H9 (cell line): ENCODE measurements around the gene SPOCD1. TPM values are rescaled to one million over a fixed set of nuclear protein-coding genes. Genes with fewer than 3 reads are reported as not detected.

ENCODE experiments used
- DNase-seq: peaks from one replicate; pipeline ENCODE4 v3.0.0-alpha.2; 2017
- H2AFZ ChIP-seq: one replicate; pipeline ENCODE4 v1.6.1; 2013; ENCODE audit warnings: mild to moderate bottlenecking, low read length, control low read depth, moderate library complexity
- H2AK5ac ChIP-seq: 2 replicates; pipeline ENCODE4 v1.6.1; 2013; ENCODE audit warnings: low read length, control low read depth, mixed read lengths; ENCODE audit not compliant: insufficient read length
- H2BK120ac ChIP-seq: one replicate; pipeline ENCODE4 v1.6.1; 2013; ENCODE audit warnings: low read depth, mild to moderate bottlenecking, low read length, control low read depth, inconsistent platforms; ENCODE audit not compliant: poor library complexity, severe bottlenecking
- H2BK12ac ChIP-seq: 2 replicates; pipeline ENCODE4 v1.6.1; 2013; ENCODE audit warnings: low read length, control low read depth, mixed read lengths, low read depth; ENCODE audit not compliant: insufficient read length
- H2BK15ac ChIP-seq: 2 replicates; pipeline ENCODE4 v1.6.1; 2013; ENCODE audit warnings: low read depth, low read length, control low read depth
- H2BK20ac ChIP-seq: one replicate; pipeline ENCODE4 v1.6.1; 2013; ENCODE audit warnings: low read depth, mild to moderate bottlenecking, low read length, control low read depth, inconsistent platforms; ENCODE audit not compliant: poor library complexity, severe bottlenecking
- H2BK5ac ChIP-seq: 2 replicates; pipeline ENCODE4 v1.6.1; 2013; ENCODE audit warnings: low read length, control low read depth, mixed read lengths; ENCODE audit not compliant: insufficient read length
- H3K14ac ChIP-seq: 2 replicates; pipeline ENCODE4 v1.6.1; 2013; ENCODE audit warnings: low read length, control low read depth; ENCODE audit not compliant: insufficient read depth
- H3K18ac ChIP-seq: 2 replicates; pipeline ENCODE4 v1.6.1; 2013; ENCODE audit warnings: low read depth, mild to moderate bottlenecking, mixed read lengths, low read length, control low read depth; ENCODE audit not compliant: insufficient read length
- H3K23ac ChIP-seq: 2 replicates; pipeline ENCODE4 v1.6.1; 2013; ENCODE audit warnings: low read length, control low read depth, mixed read lengths, low read depth; ENCODE audit not compliant: insufficient read length
- H3K23me2 ChIP-seq: 2 replicates; pipeline ENCODE4 v1.6.1; 2013; ENCODE audit warnings: low read depth, mild to moderate bottlenecking, mixed read lengths, low read length, control low read depth; ENCODE audit not compliant: insufficient read length, poor library complexity, severe bottlenecking
- H3K27ac ChIP-seq: 2 replicates; pipeline ENCODE4 v1.5.1; 2013; ENCODE audit warnings: low read length, control low read depth, mixed read lengths, low read depth; ENCODE audit not compliant: insufficient read length
- H3K27me3 ChIP-seq: 2 replicates; pipeline ENCODE4 v1.6.1; 2013; ENCODE audit warnings: low read length, control low read depth, inconsistent platforms; ENCODE audit not compliant: insufficient read depth
- H3K4ac ChIP-seq: 2 replicates; pipeline ENCODE4 v1.6.1; 2013; ENCODE audit warnings: low read depth, mild to moderate bottlenecking, control low read depth, inconsistent platforms, low read length, moderate library complexity
- H3K4me1 ChIP-seq: 2 replicates; pipeline ENCODE4 v1.6.1; 2013; ENCODE audit warnings: low read length, control low read depth, inconsistent platforms; ENCODE audit not compliant: insufficient read depth
- H3K4me2 ChIP-seq: 2 replicates; pipeline ENCODE4 v1.6.1; 2013; ENCODE audit warnings: low read length, control low read depth, mixed read lengths; ENCODE audit not compliant: insufficient read length, insufficient read depth
- H3K56ac ChIP-seq: 2 replicates; pipeline ENCODE4 v1.6.1; 2013; ENCODE audit warnings: low read depth, mild to moderate bottlenecking, mixed read lengths, low read length, control low read depth; ENCODE audit not compliant: insufficient read length
- H3K79me1 ChIP-seq: 2 replicates; pipeline ENCODE4 v1.6.1; 2013; ENCODE audit warnings: low read depth, mild to moderate bottlenecking, moderate library complexity, low read length, control low read depth, inconsistent platforms; ENCODE audit not compliant: insufficient read depth, poor library complexity, severe bottlenecking
- H3K79me2 ChIP-seq: 2 replicates; pipeline ENCODE4 v1.6.1; 2013; ENCODE audit warnings: low read length, control low read depth, inconsistent platforms; ENCODE audit not compliant: insufficient read depth
- H3K9ac ChIP-seq: 2 replicates; pipeline ENCODE4 v1.6.1; 2013; ENCODE audit warnings: low read length, control low read depth, mixed read lengths; ENCODE audit not compliant: insufficient read length; ENCODE audit errors: extremely low read depth
- H3K9me3 ChIP-seq: one replicate; pipeline ENCODE4 v1.6.1; 2013; ENCODE audit warnings: low read depth, low read length, inconsistent platforms; ENCODE audit not compliant: control insufficient read depth
- H3T11ph ChIP-seq: one replicate; pipeline ENCODE4 v1.6.1; 2013; ENCODE audit warnings: mild to moderate bottlenecking, low read length, control low read depth, inconsistent platforms
- H4K20me1 ChIP-seq: one replicate; pipeline ENCODE4 v1.6.1; 2013; ENCODE audit not compliant: control insufficient read depth, insufficient read length, insufficient read depth
- H4K5ac ChIP-seq: 2 replicates; pipeline ENCODE4 v1.6.1; 2013; ENCODE audit warnings: low read depth, mild to moderate bottlenecking, mixed read lengths, low read length, control low read depth; ENCODE audit not compliant: insufficient read length
- H4K8ac ChIP-seq: replicated peaks from 2 replicates; pipeline ENCODE4 v1.6.1; 2013; ENCODE audit warnings: low read length, control low read depth, mixed read lengths, low read depth; ENCODE audit not compliant: insufficient read length
- H4K91ac ChIP-seq: 2 replicates; pipeline ENCODE4 v1.6.1; 2013; ENCODE audit warnings: low read depth, mild to moderate bottlenecking, moderate library complexity, mixed read lengths, low read length, control low read depth; ENCODE audit not compliant: insufficient read length
- H3K27ac Mint-ChIP-seq, 3 experiments: 2 replicates in 2 of 3; 3 replicates in 1 of 3; pipeline ENCODE4 v1.8.0; 2020 to 2021; ENCODE audit warnings: mixed read lengths in 3 of 3, mild to moderate bottlenecking in 1 of 3, moderate library complexity in 1 of 3
- H3K27me3 Mint-ChIP-seq: 2 replicates; pipeline ENCODE4 v1.8.0; 2021; ENCODE audit warnings: low read depth, mild to moderate bottlenecking, moderate library complexity, mixed read lengths
- H3K36me3 Mint-ChIP-seq, 3 experiments: 2 replicates in 2 of 3; 3 replicates in 1 of 3; pipeline ENCODE4 v1.8.0; 2020 to 2021; ENCODE audit warnings: low read depth in 3 of 3, mixed read lengths in 3 of 3; ENCODE audit not compliant: insufficient read depth in 1 of 3
- H3K4me1 Mint-ChIP-seq, 2 experiments: 2 replicates each; pipeline ENCODE4 v1.8.0; 2020; ENCODE audit warnings: mixed read lengths in 2 of 2
- H3K4me3 Mint-ChIP-seq, 2 experiments: 2 replicates in 1 of 2; 3 replicates in 1 of 2; pipeline ENCODE4 v1.8.0; 2020 to 2021; ENCODE audit warnings: mild to moderate bottlenecking in 2 of 2, mixed read lengths in 2 of 2, moderate library complexity in 1 of 2
- H3K9me3 Mint-ChIP-seq, 2 experiments: 2 replicates in 1 of 2; 3 replicates in 1 of 2; pipeline ENCODE4 v1.8.0; 2020; ENCODE audit warnings: mild to moderate bottlenecking in 2 of 2, mixed read lengths in 2 of 2, moderate library complexity in 1 of 2
- WGBS: extraction: QIAGEN DNeasy Blood & Tissue Kit; methylation state at CpG from one replicate; pipeline ENCODE4 v1.1.7; 2013; ENCODE audit warnings: missing lambda C conversion rate, low lambda C conversion rate, mixed read lengths; ENCODE audit not compliant: insufficient read length; ENCODE audit errors: extremely low coverage; 5-methylcytosine and 5-hydroxymethylcytosine counted together
- total RNA-seq: library from RNA; stranded (reverse); gene quantifications from 2 replicates; pipeline ENCODE4 v1.2.1, GENCODE V29; 2021
- TF ChIP-seq, protein P1 (sequence below): fragments of 200-600 bp; sonication (generic); conservative IDR thresholded peaks from 3 replicates; pipeline ENCODE4 v1.8.0; 2021; ENCODE audit warnings: antibody characterized with exemption, mild to moderate bottlenecking

Gene SPOCD1
- total RNA-seq, 1 experiment from 2014 or later, result 1.5 TPM

DNA sequence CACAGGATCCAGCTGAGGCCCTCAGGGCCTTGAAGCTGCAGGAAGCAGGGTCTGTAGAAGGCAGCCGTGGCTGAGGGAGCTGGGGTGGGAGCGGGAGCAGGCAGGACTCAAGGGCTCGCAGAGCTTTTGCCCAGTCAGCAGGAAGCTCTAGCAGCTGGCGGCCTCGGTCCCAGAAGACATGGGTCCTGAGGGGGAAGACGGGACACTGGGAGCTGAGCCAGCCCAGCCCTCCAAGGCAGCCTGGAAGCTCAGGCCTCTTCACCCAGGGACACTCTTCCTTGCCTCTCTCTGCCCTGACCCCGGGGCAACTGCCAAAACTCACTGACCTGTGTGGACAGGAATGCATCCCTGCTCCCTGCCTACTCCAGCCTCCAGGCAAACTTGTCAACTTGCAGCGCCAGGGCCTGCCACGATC, 60.6 kb downstream of the SPOCD1 start:
- Histone ChIP-seq H2AK5ac (no peak overlapping the region), H4K20me1 (no peaks in the 10 kb centered on the region), H3T11ph (no peak overlapping the region), H3K27me3 (no peaks in the 10 kb centered on the region), H3K56ac (no peak overlapping the region), H3K4ac (no peak overlapping the region), H2BK12ac (no peak overlapping the region), H3K23ac (no peak overlapping the region), H2AFZ (no peak overlapping the region), H3K4me2 (no peak overlapping the region), H4K91ac (no peak overlapping the region), H3K23me2 (no peaks in the 10 kb centered on the region), H3K18ac (no peak overlapping the region), H3K9ac (no peak overlapping the region), H2BK15ac (no peak overlapping the region), H2BK120ac (no peak overlapping the region), H3K27ac (no peak overlapping the region), H3K9me3 (no peaks in the 10 kb centered on the region), H3K14ac (no peak overlapping the region), H4K5ac (no peak overlapping the region), H3K79me1 (no peaks in the 10 kb centered on the region), H2BK20ac (no peak overlapping the region), H4K8ac (no peak overlapping the region), H2BK5ac (no peak overlapping the region), H3K79me2 (no peaks in the 10 kb centered on the region), H3K4me1 (peaks cover 11% of the 10 kb centered on the region; the same call in 1 of the 2 replicates)
- Mint-ChIP-seq H3K36me3 (no peaks in the 10 kb centered on the region), H3K4me1 (peaks cover 43 to 52% of the 10 kb centered on the region in 2 experiments), H3K27ac (no peak overlapping the region; a peak in 1 of 7 replicates), H3K4me3 (no peak overlapping the region), H3K9me3 (no peaks in the 10 kb centered on the region), H3K27me3 (no peaks in the 10 kb centered on the region; the same call in 1 of the 2 replicates)
- no CpG with 5 or more reads among the region's 9 CpGs for WGBS
- TF ChIP-seq, protein P1, sequence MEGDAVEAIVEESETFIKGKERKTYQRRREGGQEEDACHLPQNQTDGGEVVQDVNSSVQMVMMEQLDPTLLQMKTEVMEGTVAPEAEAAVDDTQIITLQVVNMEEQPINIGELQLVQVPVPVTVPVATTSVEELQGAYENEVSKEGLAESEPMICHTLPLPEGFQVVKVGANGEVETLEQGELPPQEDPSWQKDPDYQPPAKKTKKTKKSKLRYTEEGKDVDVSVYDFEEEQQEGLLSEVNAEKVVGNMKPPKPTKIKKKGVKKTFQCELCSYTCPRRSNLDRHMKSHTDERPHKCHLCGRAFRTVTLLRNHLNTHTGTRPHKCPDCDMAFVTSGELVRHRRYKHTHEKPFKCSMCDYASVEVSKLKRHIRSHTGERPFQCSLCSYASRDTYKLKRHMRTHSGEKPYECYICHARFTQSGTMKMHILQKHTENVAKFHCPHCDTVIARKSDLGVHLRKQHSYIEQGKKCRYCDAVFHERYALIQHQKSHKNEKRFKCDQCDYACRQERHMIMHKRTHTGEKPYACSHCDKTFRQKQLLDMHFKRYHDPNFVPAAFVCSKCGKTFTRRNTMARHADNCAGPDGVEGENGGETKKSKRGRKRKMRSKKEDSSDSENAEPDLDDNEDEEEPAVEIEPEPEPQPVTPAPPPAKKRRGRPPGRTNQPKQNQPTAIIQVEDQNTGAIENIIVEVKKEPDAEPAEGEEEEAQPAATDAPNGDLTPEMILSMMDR, result no peak
- no peak for DNase-seq
